Mammary epithelial cell (primary cell): ENCODE measurements around the gene RGS16.

Source experiments
- CTCF ChIP-seq, 2 donors: IDR thresholded peaks in 1 of 2; conservative IDR thresholded peaks in 1 of 2; 2 replicates each; pipeline ENCODE4 v1.5.1; 2011 to 2012; ENCODE audit warnings: inconsistent platforms in 2 of 2, low read length in 2 of 2, mild to moderate bottlenecking in 2 of 2, control low read depth in 1 of 2, low read depth in 1 of 2; ENCODE audit not compliant: insufficient read depth in 1 of 2; ENCODE audit errors: extremely low read depth in 1 of 2
- EZH2 ChIP-seq: IDR thresholded peaks from 2 replicates; pipeline ENCODE4 v1.6.1; 2012; ENCODE audit warnings: low read length, inconsistent platforms, borderline replicate concordance

DNA sequence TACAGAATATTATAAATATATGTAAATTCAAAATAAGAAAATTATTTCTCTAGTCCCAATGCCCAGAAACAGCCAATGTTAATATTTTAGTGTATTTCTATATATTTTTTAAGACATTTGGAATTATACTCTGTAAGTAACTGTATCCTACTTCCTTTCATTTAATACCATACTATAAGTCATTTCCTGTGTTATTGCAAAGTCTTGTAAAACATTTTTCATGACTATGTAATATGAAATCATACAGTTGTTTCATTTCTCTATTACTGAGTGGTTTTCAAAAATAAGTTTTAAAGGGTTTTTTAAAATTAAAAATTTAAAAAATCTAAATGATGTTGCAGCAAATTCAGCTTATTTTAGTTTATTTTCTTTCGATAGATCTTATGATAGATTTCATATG is 17.1 kb downstream of the RGS16 start:
- TF ChIP-seq CTCF (conservative IDR thresholded peaks at IDR 0.05 in 1 of 2, IDR thresholded peaks at IDR 0.05 in 1 of 2; ENCODE audit: extremely low read depth in 1 of 2, insufficient read depth in 1 of 2, low read depth in 1 of 2, low read length in 2 of 2) (no peak), EZH2 (no peak)
